Measurements from ENCODE around the gene MTCH1. TPM values are rescaled to one million over a fixed set of nuclear protein-coding genes. Genes with fewer than 3 reads are reported as not detected.
A peak's percentile ranks its signal among the peaks of the same experiment; 100 is the strongest.

Gene MTCH1
- polyA plus RNA-seq, 1 donor: 126 TPM

GRCh38 chr6:37027036-37027720, 41.2 kb upstream of the MTCH1 start:
- H3K36me3 ChIP-seq (ENCODE audit: control insufficient read depth, insufficient read depth, low read length): no peaks in the 10 kb centered on the region
- no peak for DNase-seq
- no CpG with 5 or more reads among the region's 15 CpGs for WGBS (ENCODE audit: insufficient coverage, low lambda C conversion rate)

GRCh38 chr6:37025621-37026466, 39.8 kb upstream of the MTCH1 start:
- Histone ChIP-seq H3K27ac (ENCODE audit: low read length) (no peak overlapping the region), H3K9me3 (ENCODE audit: control insufficient read depth, low read depth, low read length) (no peaks in the 10 kb centered on the region), H3K4me1 (ENCODE audit: control insufficient read depth, insufficient read depth, low read length) (no peaks in the 10 kb centered on the region), H3K36me3 (ENCODE audit: control insufficient read depth, insufficient read depth, low read length) (no peaks in the 10 kb centered on the region), H3K4me3 (ENCODE audit: low read length) (no peak overlapping the region), H3K27me3 (ENCODE audit: control insufficient read depth, insufficient read depth, low read length) (no peaks in the 10 kb centered on the region)
- DNase-seq: no peak
- no CpG with 5 or more reads among the region's 24 CpGs for WGBS (ENCODE audit: insufficient coverage, low lambda C conversion rate)

More at GRCh38 chr6:37027036-37027720, 41.2 kb upstream of the MTCH1 start:
- Histone ChIP-seq H3K9me3 (ENCODE audit: control insufficient read depth, low read depth, low read length) (no peaks in the 10 kb centered on the region), H3K27me3 (ENCODE audit: control insufficient read depth, insufficient read depth, low read length) (no peaks in the 10 kb centered on the region), H3K4me3 (ENCODE audit: low read length) (no peak overlapping the region), H3K4me1 (ENCODE audit: control insufficient read depth, insufficient read depth, low read length) (no peaks in the 10 kb centered on the region), H3K27ac (ENCODE audit: low read length) (no peak overlapping the region)

- Histone ChIP-seq H3K27ac (ENCODE audit: low read length) (no peak overlapping the region), H3K4me3 (ENCODE audit: low read length) (no peak overlapping the region), H3K4me1 (ENCODE audit: control insufficient read depth, insufficient read depth, low read length) (no peaks in the 10 kb centered on the region), H3K36me3 (ENCODE audit: control insufficient read depth, insufficient read depth, low read length) (no peaks in the 10 kb centered on the region), H3K27me3 (ENCODE audit: control insufficient read depth, insufficient read depth, low read length) (no peaks in the 10 kb centered on the region), H3K9me3 (ENCODE audit: control insufficient read depth, low read depth, low read length) (no peaks in the 10 kb centered on the region)
- no peak for DNase-seq
- no CpG with 5 or more reads among the region's 15 CpGs for WGBS (ENCODE audit: insufficient coverage, low lambda C conversion rate)
Measured at GRCh38 chr6:37024656-37025337, 38.8 kb upstream of the MTCH1 start.

- H3K4me1 ChIP-seq (ENCODE audit: control insufficient read depth, insufficient read depth, low read length): peaks cover 6% of the 10 kb centered on the region
- H3K36me3 ChIP-seq (ENCODE audit: control insufficient read depth, insufficient read depth, low read length): no peaks in the 10 kb centered on the region
- no peak overlapping the region for H3K4me3 ChIP-seq (ENCODE audit: low read length)
- no CpG with 5 or more reads among the region's 17 CpGs for WGBS (ENCODE audit: insufficient coverage, low lambda C conversion rate)
- no peak overlapping the region for H3K27ac ChIP-seq (ENCODE audit: low read length)
- DNase-seq: no peak
- no peaks in the 10 kb centered on the region for H3K27me3 ChIP-seq (ENCODE audit: control insufficient read depth, insufficient read depth, low read length)
- no peaks in the 10 kb centered on the region for H3K9me3 ChIP-seq (ENCODE audit: control insufficient read depth, low read depth, low read length)
Measured at GRCh38 chr6:37022135-37022863, 36.3 kb upstream of the MTCH1 start.

- Histone ChIP-seq H3K36me3 (ENCODE audit: control insufficient read depth, insufficient read depth, low read length) (no peaks in the 10 kb centered on the region), H3K27ac (ENCODE audit: low read length) (no peak overlapping the region), H3K4me3 (ENCODE audit: low read length) (no peak overlapping the region), H3K27me3 (ENCODE audit: control insufficient read depth, insufficient read depth, low read length) (no peaks in the 10 kb centered on the region), H3K9me3 (ENCODE audit: control insufficient read depth, low read depth, low read length) (no peaks in the 10 kb centered on the region), H3K4me1 (ENCODE audit: control insufficient read depth, insufficient read depth, low read length) (peaks cover 6% of the 10 kb centered on the region)
- no CpG with 5 or more reads among the region's 14 CpGs for WGBS (ENCODE audit: insufficient coverage, low lambda C conversion rate)
- DNase-seq: no peak
Measured at GRCh38 chr6:37021356-37022129, 35.5 kb upstream of the MTCH1 start.

- Histone ChIP-seq H3K36me3 (ENCODE audit: control insufficient read depth, insufficient read depth, low read length) (no peaks in the 10 kb centered on the region), H3K27ac (ENCODE audit: low read length) (no peak overlapping the region), H3K4me3 (ENCODE audit: low read length) (no peak overlapping the region), H3K9me3 (ENCODE audit: control insufficient read depth, low read depth, low read length) (no peaks in the 10 kb centered on the region), H3K4me1 (ENCODE audit: control insufficient read depth, insufficient read depth, low read length) (peaks cover 6% of the 10 kb centered on the region), H3K27me3 (ENCODE audit: control insufficient read depth, insufficient read depth, low read length) (no peaks in the 10 kb centered on the region)
- no CpG with 5 or more reads among the region's 5 CpGs for WGBS (ENCODE audit: insufficient coverage, low lambda C conversion rate)
- no peak for DNase-seq
Measured at GRCh38 chr6:37020812-37021211, 34.8 kb upstream of the MTCH1 start.

- WGBS (ENCODE audit: insufficient coverage, low lambda C conversion rate): 20% methylated on average over 2 of the region's 12 CpGs
- Histone ChIP-seq H3K4me1 (ENCODE audit: control insufficient read depth, insufficient read depth, low read length) (peaks cover 6% of the 10 kb centered on the region), H3K9me3 (ENCODE audit: control insufficient read depth, low read depth, low read length) (no peaks in the 10 kb centered on the region), H3K36me3 (ENCODE audit: control insufficient read depth, insufficient read depth, low read length) (no peaks in the 10 kb centered on the region), H3K27ac (ENCODE audit: low read length) (no peak overlapping the region), H3K27me3 (ENCODE audit: control insufficient read depth, insufficient read depth, low read length) (no peaks in the 10 kb centered on the region), H3K4me3 (ENCODE audit: low read length) (no peak overlapping the region)
- DNase-seq: peak; percentile 41 to 78
Measured at GRCh38 chr6:37020381-37020780, 34.4 kb upstream of the MTCH1 start.

- H3K4me1 ChIP-seq (ENCODE audit: control insufficient read depth, insufficient read depth, low read length): peaks cover 6% of the 10 kb centered on the region
- H3K27ac ChIP-seq (ENCODE audit: low read length): no peak overlapping the region
- WGBS (ENCODE audit: insufficient coverage, low lambda C conversion rate): no CpG with 5 or more reads among the region's 2 CpGs
- H3K27me3 ChIP-seq (ENCODE audit: control insufficient read depth, insufficient read depth, low read length): no peaks in the 10 kb centered on the region
- H3K4me3 ChIP-seq (ENCODE audit: low read length): no peak overlapping the region
- no peaks in the 10 kb centered on the region for H3K9me3 ChIP-seq (ENCODE audit: control insufficient read depth, low read depth, low read length)
- H3K36me3 ChIP-seq (ENCODE audit: control insufficient read depth, insufficient read depth, low read length): no peaks in the 10 kb centered on the region
- no peak for DNase-seq
Measured at GRCh38 chr6:37019065-37019450, 33.1 kb upstream of the MTCH1 start.

GRCh38 chr6:37018198-37019064, 32.4 kb upstream of the MTCH1 start:
- Histone ChIP-seq H3K4me3 (ENCODE audit: low read length) (no peak overlapping the region), H3K27me3 (ENCODE audit: control insufficient read depth, insufficient read depth, low read length) (no peaks in the 10 kb centered on the region), H3K4me1 (ENCODE audit: control insufficient read depth, insufficient read depth, low read length) (peaks cover 6% of the 10 kb centered on the region), H3K9me3 (ENCODE audit: control insufficient read depth, low read depth, low read length) (no peaks in the 10 kb centered on the region), H3K27ac (ENCODE audit: low read length) (no peak overlapping the region), H3K36me3 (ENCODE audit: control insufficient read depth, insufficient read depth, low read length) (no peaks in the 10 kb centered on the region)
- WGBS (ENCODE audit: insufficient coverage, low lambda C conversion rate): no CpG with 5 or more reads among the region's 8 CpGs
- DNase-seq: peak; percentile 71 to 74

All from large intestine (tissue), 3 donors.